DMS53 (cell line): ENCODE data around the gene ZC3H7B.
"Not testable (repeated sequence)": the region's sequence is repeated elsewhere in the genome, so short reads cannot be mapped to it uniquely, and the experiment has no call there.

Experiments used
- DNase-seq: peaks from one replicate; lab custom pipeline; 2025; lab: John Stamatoyannopoulos, UW

Gene ZC3H7B

DNA sequence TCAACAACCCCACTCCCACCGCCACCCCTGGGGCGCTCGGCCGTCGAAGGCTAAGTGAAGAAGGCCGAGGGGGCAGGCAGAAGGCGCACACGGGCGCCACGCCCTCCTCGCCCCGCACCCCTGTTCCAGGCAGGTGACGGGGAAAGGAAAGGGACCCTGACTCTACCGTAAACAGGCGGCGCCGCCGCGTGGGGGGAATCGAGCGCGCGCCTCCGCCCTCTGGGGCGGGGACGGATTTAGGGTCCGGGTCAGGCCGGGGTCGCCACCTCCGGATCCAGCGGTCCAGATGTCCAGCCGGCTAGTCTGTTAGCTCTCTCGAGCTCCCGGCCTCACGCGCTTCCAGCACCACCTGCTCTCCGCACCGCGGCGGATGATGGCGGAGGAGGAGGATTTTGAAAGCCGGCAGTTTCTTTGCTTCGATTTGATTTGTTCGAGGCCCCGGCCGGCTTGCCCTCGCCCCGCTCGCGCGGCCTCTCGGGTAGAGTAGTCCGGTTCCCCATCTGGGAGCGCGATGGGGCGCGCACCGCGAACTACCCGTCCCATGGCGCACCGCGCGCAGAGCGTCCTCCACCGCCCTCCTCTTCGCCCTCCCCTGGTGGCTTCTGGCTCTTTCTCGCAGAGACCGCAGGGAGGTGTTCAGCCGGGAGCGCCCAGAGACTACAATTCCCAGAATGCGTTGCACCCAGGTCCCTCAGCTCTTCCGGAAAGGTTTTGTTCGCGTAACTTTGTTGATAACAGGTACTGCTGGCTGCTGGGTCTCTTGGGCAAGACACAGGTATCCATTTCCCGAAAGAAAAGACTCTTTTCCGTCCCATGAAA, 15.3 kb upstream of the ZC3H7B start, which contains the start of gene RANGAP1:
Gene RANGAP1, minus strand, starts transcription at position 368 of the 819 bp plus-strand sequence. CDS start 5,143 bp downstream, outside the sequence.
- DNase-seq: peak; percentile 99

DNA sequence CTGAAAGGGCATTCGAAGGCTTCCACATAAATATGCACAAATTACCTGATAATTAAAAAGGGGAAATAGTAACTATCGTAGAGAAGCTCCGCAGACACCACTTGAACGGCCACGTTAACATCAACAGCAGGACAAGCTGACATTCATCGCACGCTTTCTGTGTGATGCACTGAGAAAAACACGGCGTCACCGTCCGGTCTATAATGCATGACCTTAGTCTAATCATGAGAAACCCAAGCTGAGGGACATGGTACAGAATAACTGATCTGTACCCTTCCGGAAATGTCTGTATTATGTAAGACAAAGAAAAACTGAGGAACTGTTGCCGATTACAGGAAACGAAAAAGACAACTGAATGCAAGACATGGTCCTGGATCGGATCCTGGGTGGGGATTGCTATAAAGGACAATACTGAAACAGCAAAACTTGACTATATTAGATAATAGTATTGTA, 14.7 kb upstream of the ZC3H7B start:
- DNase-seq: peak; percentile 87

DNA sequence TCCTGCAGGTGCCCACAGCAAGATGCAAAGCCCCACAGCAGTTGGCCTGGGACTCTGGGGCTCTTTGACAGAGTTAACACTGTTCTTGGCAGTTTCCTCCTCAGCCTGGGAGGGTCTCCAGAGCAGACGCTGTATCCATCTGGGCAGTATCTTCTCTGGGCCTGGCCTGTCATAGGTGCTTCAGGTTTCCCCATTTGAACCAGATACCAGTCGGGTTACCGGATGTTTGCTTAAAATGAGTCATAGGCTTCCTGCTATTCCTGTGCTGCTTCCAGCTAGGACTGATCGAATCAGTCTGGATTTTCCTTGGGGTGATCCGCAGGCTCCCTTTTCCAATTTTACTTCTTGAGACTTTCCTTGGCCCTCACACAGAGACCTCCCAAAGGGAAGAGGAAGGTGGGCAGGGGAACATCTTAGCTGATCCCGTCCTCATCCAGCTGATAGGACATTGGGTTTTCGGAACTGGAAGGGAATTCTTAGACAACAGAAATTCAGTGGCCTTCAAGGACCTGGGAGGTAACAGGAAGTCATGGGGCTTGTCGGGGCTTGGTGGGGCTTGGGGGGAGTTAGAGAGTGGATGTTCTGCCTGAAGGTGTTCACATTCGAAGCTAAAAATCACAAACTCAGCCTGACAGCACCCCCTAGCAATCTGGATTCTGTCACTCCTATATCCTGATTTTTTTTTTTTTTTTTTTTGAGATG, 12.9 kb upstream of the ZC3H7B start:
- DNase-seq: peak; percentile 96

DNA sequence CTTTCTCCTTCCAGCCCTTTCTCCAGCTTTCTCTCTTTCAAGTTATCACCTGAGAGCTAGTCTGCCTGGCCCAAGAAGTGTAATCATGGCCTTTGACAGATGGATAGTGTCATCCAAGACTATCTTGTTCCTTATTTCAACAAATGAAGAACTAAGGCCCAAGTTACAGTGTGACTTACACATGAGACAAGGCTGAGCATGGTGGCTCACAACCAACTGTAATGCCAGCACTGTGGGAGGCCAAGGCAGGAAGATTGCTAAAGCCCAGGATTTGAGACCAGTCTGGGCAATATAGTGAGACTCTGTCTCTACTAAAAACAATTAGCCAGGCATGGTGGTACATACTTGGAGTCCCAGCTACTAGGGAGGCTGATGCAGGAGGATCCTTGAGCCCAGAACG, 11.7 kb upstream of the ZC3H7B start:
- no peak for DNase-seq

DNA sequence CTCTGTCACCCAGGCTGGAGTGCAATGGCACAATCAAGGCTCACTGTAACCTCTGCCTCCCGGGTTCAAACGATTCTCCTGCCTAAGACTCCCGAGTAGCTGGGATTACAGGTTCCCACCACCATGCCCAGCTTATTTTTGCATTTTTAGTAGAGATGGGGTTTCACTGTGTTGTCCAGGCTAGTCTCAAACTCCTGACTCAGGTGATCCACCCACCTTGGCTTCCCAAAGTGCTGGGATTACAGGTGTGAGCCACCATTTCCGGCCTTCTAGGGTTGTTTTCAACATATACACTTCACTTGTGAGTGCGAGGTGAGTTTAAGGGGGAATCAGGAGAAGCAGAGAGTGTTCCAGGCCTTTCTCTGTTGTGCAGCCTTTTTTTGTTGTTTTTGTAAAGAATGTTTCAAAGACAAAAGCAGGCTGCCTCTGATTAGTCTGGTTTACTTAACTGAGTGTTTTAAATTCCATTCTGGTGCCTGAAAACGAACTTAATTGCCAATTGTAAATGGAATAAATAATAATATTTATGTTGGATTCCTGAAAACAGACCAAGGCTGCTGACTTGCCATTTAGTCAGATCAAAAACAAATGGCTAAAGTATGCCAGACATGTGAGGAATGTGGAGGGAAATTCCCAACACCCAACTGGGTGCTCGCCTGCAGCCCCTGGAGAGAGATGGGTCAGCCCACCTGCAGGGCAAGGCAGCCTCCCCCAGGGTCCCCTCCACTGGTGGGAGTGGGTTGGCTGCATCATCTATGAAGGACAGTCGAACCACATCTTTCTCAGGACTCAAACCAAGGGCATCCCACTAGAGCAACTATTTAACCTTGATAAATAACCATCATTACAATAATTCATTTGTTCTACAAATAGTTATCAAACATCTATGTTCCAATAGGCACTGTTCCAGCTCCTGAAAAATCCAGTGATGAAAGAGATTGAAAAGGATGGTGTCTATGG, 10.8 kb upstream of the ZC3H7B start:
- DNase-seq: no peak

DNA sequence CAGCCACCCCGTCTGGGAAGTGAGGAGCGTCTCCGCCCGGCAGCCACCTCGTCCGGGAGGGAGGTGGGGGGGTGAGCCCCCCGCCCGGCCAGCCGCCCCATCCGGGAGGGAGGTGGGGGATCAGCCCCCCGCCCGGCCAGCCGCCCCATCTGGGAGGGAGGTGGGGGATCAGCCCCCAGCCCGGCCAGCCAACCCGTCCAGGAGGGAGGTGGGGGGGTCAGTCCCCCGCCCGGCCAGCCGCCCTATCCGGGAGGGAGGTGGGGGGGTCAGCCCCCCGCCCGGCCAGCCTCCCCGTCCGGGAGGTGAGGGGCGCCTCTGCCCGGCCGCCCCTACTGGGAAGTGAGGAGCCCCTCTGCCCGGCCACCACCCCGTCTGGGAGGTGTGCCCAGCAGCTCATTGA, 6.5 kb upstream of the ZC3H7B start:
- not testable (repeated sequence) for DNase-seq

DNA sequence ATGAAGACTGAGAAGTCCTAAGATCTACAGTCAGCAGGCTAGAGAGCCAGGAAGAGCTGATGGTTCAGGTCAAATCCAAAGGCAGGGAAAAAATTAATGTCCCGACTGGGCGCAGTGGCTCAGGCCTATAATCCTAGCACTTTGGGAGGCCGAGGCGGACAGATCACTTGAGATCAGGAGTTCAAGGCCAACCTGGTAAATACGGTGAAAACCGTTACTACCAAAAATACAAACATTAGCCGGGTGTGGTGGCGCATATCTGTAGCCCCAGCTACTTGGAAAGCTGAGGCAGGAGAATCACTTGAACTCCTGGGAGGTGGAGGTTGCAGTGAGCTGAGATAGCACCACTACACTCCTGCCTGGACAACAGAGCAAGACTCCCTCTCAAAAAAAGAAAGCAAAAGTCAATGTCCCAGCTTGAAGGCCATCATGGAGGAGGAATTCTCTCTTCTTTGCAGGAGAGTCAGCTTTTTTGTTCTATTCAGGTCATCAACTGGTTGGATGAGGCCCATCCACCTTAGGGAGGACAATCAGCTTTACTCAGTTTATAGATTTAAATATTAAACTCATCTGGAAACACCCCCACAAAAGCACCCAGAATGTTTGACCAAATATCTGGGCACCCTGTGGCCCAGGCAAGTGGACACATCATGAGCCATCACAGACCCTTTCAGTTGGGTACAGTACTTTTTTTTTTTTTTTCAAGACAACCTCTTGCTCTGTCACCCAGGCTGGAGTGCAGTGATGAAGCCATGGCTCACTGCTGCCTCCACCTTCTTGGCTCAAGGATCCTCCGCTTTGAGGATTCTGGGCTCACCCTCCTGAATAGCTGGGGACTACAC, 4.3 kb upstream of the ZC3H7B start:
- no peak for DNase-seq

DNA sequence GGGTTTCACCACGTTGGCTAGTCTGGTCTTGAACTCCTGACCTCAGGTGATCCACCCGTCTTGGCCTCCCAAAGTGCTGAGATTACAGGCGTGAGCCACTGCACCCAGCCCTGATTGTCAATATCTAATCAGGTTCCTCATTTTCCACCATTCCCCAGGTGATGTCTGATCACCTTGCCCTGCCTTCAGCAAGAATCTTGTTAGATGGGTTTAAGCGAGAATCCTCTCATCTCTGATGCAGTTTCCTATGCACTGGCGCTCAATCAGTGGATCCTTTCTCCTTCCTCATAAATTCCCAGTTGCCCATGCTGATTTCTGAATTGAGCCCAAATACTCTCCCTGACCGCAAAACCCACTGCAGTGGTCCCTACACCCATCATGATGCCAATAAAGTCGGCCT, 664 bp upstream of the ZC3H7B start:
- peak; percentile 38 for DNase-seq

DNA sequence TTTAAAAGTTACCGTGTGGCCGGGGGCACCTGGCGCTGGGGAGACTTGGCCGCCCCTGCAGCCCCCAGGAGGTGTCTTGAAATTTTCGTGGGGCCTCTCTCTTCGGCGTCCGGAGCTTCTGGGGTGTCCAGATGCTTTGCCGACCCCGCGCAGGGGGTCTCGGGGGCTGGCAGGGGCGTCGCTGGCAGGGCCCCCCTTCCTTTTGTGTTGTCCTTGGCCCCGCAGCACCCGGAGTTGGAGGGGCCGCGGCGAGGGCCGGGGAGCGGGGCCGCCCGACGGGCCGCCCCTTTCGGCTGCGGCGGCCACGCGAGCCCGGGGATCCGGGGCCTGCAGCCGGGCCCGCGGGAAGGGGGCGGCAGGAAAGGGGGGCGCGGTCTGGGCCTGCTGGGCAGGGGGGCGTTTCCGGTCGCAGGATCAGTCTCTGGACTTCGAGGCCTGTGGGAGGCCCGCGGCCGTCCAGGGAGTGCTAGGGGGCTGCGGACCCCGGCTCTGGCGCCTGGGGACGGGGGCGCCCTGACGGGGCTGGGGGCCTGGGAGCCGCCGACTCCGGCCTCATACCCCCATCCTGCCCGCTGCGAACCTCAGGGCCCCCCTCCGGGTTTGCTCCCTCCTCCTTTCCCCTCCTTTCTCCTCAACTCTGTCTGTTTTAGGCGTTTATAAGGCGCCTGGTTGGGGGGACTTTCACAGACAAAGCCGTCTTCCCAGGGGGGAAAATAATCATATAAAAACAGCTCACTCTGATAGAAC, 869 bp downstream of the ZC3H7B start:
- no peak for DNase-seq

DNA sequence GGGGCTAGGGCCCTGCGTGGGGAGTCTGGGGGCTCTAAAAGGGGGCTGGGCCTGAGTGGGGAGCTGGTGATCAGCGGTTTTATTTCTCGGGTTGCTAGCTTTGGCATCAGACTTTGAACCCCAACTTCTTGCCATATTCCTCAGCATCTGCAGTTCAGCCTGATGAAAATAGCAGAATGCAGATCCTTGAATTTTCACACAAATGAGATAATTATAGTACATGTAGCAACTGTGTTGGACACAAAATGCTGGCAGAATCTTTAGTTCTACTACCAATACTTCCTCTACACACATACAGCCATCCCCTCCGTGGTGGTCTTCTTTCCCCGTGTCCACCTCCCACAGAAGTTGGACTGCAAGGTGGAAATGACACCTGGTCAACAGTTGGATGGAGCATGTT, 1.5 kb downstream of the ZC3H7B start:
- DNase-seq: no peak

DNA sequence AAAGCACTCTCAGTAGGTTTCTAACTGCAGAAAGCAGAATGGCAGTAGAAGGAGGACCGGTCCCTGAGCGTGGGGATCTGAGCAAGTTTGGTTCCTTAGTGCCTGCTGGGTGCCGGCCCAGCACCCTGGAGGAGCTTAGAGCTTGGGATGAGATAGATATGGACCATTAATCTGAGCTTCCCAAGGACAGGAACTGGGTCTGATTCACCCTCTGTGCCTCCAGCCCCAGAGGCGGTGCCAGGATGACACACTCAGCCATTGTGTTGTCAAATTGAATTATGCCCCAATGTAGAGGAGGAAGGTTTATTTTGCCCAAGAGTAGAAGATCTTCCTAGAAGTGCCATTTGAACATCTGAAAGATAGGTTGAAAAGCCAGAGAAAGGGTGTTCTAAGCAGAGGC, 4.3 kb downstream of the ZC3H7B start:
- DNase-seq: no peak

DNA sequence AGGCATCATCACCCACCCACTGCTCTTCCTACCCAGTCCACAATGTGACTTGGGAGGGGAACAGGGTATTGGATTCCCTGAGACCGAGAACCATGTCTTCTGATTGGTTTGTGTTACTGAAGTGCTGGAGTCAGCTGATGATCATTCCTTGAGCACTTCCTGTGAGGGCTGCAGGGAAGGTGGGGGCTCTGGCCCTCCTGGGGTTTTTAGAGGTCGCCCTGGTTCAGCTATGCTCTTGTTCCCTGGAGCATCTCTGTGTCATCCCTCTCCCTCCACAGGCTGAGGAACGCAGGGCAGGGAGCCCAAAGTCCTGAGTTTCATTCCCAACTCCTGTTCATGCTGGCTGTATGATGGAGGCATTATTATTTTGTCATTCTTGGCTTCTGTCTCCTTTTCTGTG, 6.7 kb downstream of the ZC3H7B start:
- no peak for DNase-seq

DNA sequence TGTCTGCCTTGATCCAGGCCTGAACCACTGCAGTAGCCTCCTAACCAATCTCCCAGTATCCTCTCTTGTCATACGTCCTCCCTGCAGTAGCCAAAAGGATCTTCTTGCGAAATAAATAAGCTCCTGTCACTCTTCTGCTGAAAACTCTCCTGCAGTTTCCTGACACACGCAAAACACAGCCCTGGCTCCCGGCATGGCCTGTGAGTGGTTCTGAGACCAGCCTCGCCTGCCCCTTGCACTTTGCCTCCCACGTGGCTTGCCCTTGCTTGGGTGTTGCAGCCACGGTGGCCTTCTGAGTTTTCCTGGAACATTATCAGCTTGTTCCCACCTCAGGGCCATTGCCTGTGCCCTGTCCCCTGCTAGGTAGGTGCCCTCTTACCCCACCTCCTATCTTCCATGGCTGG, 7.2 kb downstream of the ZC3H7B start:
- DNase-seq: no peak

DNA sequence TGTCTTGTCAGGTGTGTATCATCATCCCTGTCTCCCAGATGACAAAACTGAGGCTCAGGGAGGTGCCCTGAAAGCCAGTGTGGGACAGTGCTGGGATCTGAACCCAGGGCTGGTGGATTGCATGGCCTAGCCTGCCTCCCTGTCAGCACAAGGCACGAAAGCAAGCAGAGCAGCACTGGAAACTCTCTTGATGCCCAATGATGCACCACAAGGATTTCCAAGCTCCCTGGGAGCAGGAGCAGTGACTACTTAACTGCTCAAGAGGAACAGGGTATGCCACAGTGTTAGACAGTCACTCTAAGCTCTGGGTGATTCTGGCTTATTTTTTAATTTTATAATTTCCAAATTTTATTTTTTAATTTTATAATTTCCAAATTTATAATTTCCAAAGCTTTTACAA, 9.0 kb downstream of the ZC3H7B start:
- DNase-seq: no peak

DNA sequence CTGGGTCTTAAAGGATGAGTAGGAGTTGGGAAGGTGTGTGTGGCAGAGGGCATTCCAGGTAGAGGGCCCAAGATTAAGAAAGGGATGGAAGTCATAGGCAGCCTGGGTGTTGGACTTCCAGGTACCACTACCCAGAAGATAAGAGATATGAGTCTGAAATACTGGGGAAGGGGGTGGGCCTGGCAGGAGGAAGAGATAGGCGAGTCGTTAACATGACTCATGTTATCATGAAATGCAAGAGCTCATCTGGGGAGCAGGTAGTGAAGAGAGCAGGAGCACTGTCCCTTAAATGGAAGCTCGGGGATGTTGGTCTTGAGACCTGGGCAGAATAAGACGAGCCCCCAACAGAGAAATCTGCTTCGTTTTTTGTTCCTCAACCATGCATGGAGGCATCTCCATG, 10.2 kb downstream of the ZC3H7B start:
- no peak for DNase-seq

DNA sequence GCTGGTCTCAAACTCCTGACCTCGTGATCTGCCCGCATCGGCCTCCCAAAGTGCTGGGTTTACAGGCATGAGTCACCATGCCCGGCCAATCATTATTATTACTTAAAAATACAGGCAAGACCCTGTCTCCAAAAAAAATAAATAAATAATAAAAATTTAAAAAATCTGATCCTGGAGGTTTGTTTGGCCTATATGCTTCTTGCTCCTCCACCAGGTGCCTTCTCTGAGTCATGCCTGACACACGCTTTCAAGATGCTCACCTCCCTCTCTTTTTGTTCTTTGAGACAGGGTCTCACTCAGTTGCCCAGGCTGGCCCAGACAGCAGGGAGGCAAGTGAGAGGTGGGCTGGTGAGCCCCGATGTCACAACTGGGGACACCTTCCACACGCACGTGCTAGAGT, 13.5 kb downstream of the ZC3H7B start:
- DNase-seq: no peak

DNA sequence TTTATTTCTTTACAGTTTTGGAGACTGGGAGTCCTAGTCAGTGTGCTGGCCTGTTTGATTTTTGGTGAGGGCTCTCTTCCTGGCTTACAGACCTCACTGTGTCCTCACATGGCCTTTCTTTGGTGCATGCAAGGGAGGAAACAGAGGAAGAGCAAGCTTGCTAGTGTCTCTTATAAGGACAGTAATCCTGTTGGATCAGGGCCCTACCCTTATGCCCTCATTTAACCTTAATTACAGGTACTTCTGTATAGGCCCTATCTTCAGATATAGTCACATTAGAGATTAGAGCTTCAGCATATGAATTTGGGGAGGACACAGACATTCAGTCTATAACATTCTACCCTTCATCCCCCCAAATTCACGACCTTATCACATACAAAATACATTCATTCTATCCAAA, 14.3 kb downstream of the ZC3H7B start:
- no peak for DNase-seq

DNA sequence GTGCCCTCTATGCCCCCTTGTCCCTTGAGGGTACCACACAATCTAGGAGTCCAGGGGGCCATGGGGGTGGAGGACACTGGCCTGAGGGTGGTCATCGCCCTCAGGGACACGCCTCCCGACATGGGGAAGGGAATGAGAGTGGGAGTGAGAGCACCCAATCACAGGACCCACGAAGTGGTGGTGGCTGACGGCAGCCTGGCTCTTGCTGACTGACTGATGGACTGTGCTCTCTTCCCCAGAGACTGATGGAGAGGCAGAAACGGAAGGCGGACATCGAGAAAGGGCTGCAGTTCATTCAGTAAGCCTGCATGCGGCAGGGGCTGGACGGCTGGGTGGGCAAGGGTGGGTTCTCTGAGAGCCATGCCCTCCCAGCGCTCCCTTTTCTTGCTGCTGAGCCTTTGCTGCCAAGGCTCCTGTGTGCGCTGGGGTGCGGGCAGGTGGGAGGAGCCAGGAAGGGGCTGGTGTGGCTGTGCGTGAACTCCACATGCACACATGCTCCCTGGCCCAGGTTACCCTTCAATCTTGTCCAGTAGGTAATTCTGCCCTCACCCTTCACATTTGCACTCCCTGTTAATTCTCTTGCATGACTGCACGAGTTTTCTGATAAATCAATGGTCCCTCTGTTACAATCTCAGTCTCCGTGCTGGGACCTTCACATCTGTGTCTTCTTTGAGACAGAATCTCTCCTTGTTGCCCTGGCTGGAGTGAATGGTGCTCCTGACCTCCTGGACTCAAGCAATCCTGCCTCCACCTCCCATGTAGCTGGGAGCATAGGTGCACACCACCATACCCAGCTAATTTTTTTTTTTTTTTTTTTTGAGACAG, 19.3 kb downstream of the ZC3H7B start:
- no peak for DNase-seq

DNA sequence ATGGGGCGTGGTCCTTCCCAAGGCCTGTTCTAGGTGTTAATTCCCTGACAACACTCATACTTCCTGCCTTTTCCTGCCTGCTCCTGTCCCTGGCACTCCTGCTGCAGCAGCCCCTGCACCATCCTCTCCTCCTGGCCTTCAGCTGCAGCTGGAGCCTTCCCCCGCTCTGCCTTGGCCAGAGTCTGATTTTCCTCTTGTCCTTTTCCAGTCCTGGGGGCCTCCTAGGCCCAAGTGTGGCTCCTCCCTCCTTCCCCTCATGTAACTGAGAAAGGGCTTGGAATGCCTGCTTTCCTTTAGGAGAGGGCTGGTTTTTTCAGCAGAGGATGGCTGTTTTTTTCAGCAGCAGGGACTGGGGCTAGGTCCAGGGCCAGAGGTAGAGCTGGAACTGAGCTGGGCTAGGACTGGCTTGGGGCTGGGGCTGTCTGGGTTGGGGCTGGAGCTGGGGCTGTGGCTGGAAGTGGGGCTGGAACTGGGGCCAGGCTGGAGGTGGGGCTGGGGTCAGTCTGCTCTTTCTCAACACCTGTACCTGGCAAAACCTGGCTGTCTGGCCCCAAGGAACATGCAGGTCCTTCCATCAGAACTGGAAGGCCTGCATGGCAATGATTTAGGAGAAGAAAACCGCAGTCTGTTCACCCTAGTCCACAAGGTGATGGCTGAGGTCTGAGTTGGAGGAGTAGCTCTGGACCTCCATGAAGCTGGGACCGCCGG, 23.6 kb downstream of the ZC3H7B start:
- no peak for DNase-seq
